ENCODE measurements around the gene UQCR11.

The UQCR11 gene

DNA sequence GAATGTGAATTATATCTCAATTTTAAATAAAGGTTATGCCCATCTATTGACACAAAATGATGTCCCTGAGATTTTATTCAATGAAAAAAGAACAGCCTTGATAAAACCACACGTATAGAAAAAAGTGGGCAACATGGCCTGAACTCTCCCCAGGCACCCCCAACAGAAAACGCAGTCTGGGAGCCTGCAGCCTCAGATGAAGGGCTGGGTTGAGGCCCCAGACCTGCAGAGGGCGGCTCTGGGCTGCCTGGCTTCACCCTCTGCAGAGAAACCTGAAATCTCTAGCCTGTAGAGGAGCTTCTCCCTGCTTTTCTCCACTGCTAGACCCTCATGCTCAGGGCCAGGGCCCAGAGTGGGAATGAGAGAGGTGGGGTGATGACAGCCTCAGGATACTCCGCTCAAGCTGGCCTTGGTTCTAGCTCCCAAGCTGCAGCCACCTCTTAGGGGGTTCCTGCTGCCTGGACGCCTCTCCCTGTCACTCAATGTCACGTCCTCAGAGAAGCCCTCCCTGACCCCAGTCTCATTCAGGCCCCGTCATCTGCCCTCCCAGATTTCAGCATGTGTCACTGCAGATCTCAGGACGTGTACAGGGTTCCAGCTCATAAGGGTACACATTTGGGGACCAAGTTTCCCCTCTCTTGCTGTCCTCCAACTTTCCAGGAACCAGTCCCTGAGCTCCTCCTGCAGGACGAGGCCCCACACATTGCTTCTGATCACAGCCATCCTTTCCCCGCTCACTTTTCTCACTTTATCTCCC is 14.4 kb downstream of the UQCR11 start:
- DNase-seq (ENCODE audit: low read depth in 2 of 2) = no peak

DNA sequence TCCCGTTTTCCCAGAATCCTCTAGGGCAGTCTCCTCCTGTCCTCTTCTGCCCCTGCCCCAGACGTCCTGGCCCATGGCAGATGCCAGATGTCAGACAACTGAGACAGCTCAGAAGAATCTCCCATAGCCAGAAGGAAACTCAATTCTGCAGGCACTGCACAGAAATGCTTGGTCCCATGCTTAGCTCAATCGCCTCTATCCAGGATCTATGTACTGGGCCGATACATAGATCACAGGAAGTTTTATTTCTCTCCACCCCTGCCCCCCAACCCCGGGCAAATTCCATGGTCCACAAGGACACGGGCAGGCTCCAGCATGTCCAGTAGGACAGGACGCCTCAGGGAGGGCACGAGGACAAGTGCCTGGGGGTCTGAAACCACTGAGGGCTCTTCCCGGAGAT is 17.4 kb downstream of the UQCR11 start:
- DNase-seq (ENCODE audit: low read depth in 2 of 2) = no peak

DNA sequence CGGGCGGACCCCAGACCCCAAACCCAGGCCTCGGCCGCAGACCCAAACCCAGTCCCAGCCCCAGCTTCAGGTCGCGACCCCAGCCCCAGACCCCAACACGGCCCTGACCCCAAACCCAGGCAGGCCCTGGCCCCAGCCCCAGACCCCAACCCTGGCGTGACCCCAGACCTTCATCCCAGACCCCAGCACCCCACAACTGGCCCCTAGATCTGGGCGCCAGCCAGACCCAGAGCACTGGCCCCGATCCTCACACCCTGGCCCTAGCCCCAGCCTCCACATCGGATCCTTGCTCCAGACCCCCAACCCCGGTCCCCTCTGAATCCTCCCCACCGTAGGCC is 20.1 kb downstream of the UQCR11 start:
- no peak for DNase-seq (ENCODE audit: low read depth in 2 of 2)

DNA sequence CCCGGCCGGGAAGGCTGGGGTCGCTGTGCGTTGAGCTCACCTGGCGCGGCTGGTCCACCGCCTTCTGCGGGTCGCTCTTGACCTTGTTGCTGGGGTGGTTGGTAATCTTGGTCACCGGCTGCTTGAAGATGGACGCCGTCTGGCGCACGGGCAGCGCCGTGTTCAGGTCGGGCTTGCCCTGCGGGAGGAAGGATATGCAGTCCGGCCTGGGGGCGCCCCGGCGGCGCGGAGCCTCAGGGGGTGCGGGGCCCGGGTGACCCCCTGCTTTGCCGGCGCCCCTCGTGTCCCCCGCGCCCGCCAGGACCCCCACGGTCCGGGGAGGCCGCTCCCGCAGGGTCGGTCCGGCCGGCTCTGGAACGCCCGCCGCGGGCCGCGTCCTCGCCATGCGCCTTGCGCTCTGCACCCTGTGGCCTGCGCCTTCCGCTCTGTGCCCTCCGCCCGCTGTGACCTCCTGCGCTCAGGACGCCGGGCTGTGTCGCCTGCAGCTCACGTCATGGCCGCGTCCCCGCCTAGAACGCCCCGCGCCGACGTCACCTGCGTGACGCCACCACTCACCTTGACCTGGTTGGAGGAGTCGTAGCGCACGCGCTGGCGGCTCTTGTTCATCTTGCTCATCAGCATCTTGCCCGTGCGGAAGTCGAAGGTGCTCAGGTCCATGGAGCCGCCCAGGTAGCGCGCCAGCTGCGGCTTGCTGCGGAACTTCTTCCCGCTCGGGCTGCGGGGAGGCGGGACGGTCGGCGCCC is 20.6 kb downstream of the UQCR11 start:
- DNase-seq (ENCODE audit: low read depth in 2 of 2) = no peak

DNA sequence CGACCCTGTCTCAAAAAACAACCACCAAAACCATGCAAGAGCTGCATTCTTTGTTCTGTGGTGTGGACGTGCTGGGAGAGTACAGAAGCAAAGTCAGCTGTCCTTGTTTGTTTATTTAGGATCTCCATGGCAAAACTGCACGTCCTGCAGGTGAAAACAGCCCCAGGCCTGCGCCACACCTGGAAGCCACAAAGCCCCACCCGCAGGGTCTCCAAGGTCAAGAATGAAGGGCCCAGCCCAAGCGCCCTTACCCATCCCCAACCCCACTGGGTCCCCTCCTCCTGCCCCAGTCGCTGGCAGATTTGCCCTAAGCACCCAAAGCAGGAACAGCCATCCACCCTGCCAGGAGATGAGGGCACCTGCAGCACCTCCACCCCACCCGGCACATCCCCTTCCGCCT is 23.1 kb downstream of the UQCR11 start:
- no peak for DNase-seq (ENCODE audit: low read depth in 2 of 2)

DNA sequence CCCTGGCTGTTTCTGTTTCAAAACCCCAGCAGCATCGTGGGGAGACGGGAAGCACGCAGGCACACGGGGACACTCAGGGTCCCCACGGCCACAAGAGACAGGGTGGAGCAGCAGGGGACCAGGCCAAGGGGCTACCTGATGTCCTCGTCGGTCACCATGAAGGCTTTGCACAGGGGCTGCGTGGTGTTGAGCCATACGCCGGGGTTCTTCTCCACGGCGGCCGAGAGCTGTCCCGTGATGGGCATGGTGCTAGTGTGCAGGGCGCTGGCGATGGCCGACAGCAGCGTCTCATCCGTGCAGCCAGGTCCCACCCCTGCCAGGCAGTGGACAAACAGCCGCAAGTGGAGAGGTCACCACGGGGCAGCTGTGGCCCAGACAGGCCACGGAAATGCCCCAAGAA is 24.3 kb downstream of the UQCR11 start:
- no peak for DNase-seq (ENCODE audit: low read depth in 2 of 2)

DNA sequence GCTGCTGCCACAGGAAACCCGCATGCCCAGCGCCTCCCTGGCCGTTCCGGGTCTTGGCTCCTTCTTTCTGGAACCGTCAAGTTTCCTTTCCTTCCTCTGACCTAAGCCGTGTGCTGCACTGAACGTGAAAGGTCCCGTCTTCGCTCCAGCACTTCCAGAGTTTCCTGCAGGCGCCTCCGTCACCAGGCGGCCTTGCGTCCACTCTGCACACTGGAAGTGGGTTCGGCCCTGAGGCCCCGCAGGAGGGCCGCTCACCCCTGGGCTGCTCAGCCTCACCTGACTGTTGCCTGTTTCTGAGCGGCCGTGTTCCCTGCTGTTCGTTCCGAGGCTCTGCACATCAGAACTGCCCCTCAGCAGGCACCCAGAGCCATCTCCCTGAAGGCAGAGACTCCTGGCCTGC is 24.9 kb downstream of the UQCR11 start:
- no peak for DNase-seq (ENCODE audit: low read depth in 2 of 2)

DNA sequence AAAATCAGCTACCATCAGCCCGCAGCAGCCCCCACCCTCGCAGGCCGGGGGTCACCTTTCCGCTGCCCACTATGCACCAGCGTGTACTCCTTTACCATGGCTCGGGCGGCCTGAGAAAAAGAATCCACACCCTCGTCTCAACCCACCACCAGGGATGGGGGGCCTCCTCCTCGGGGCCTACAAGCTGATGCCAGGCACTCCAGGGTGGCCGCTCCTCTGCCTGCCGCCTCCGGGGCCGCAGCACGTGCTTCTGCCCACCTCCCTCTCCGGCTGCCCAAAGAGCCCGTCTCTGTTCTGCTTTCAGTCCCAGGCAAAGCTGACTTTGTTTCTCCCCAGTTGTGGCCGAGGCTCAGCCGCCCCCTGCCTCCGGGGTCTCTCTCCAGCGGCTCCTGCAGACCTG is 26.0 kb downstream of the UQCR11 start:
- DNase-seq (ENCODE audit: low read depth in 2 of 2) = no peak

DNA sequence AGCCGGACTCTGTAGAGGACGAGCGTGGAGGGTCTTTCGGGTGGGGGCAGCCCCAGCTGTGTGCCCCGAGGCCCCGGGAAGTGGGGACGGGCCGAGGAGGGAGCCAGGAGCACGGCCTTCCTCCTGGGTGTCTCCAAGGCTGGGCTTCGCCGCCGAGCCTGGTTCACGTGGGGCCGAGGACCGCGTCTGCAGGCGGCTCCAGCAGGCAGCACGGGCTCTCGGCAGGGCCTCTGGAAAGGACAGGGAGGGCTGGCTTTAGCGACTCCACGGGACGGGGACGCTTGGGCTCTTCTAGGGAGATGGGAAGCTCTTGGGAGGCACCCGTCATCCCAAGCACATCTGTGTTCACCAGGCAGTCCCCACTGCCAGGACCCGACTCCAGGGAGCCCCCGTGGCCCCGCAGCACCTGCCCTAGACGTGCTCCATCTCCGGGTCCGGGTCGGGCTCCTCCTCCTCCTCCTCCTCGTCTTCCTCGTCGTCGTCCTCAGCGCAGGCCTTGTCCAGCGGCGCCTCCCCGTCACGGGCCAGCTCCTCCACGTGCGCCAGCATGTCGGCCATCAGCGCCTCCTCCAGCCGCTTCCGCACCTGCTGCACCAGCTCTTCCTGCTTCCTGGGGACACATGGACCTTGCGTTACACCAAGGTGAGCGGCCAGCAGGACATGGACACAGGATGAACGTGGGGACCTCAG is 27.2 kb downstream of the UQCR11 start:
- DNase-seq (ENCODE audit: low read depth in 2 of 2) = no peak

DNA sequence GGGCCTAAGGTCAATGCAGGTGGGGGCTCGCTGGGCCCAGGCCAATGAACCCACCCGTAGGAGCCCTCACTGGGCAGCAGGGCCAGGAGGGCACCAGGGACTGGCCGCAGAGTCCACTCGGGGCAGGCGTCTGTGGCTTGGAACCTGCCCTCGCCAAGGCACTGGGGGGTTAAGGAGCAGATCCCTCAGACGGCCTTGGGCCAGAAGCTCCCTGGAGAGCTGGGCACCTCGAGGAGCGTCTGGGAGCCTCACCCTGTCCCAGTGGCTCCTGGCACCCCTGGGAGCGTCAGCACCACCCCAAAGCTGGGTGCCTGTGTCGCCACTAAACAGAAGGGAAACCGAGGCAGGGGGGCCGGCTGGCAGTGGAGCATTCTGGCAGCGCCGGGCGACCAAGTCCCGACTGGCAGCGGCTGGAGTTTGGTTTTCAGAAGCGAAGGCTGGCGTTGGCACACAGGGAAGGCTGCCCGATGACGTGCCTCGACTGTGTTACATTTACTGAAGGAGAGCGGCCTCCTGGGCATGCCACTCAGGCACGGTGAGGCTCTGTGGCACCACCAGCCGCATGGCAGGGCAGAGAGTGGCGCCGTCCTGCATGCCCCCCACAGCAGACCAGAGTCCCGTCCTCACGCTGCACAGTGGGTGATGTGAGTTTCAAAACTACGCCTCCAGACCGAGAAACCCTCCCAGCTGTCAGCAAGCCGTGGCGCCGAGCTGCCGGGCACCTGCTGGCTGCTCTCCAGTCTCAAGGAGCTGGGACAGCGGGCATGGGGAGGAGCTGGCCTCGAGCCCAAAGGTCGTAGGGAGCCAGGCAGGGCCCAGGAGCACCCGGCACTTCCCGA is 28.0 kb downstream of the UQCR11 start:
- DNase-seq (ENCODE audit: low read depth in 2 of 2) = no peak

DNA sequence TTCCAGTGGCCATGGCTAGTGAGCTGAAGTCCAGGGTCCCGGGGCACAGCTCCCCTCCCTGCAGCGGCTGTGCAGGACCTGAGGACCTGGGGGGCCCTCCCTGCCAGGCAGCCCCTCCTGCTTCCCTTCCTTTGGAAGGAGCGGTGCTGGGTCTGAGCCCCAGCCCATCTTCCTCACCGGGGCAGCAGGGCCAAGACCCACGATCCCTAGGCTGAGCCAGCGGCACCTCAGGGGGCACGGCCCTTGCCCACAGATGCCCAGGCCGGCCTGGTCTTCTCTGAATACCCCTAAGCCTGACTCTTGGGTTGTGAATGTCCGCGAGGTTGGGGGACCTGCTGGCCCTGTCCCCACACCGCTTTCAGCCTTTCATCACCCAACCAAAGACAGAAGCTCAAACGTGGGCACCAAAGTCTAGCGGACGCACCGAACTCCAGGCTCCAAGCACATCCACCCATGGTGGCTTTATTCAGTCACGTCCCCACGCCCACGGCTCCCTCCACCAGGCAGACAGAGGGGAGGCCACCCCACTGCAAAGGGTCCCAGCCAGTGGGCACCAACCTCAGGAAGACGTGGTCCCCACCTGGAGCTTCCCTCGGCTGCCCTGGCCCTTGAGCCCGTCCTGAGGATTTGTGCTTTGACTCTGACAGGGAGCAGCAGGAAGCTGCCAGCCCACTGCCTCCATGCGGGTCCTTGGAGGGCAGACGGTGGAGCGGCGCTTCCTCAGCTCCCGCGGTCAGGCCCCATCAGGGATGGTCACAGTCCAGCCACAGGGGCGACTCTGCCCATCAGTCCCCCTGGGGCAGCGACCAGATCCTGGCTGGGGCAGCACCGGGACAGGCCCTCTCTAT is 28.8 kb downstream of the UQCR11 start:
- no peak for DNase-seq (ENCODE audit: low read depth in 2 of 2)

DNA sequence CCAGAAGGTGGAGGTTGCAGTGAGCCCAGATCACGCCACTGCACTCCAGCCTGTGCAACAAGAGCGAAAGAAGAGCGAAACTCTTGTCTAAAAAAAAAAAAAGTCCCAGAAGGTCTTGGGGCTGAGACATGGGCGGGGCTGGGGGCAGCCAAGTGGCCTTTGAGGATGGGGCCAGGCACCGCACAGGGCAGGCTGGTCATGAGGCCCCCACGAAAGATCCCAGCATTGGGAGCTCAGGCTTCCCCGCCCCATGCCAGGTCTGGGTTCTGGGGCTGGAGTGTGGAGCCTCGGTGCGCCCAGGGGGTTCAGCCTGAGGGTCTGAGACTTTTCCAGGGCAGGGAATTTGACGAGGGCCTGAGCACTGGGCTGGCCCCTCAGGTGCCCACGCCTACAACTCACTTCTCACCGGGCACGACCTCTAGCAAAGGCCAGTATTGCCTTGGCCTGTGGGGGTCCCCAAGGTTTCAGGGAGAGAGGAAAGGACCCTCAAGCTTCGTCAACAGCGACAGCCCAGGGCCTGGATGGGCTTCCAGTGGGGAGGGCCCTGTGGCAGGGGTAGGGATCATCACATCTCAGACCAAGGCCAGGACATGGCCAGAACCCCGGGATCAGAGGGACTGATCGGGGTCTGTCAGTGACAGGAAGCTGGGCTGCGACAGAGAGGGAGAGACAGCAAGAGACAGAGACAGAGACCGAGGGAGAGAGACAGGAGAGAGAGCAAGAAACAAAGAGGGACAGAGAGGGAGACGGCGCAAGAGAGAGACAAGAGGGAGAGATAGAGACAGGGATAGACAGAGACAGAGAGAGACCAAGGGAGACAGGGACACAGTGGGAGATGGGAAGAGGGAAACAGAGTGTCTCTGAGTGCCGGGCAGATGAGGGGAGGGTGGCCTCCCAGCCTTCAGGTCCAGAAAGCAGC is 29.7 kb downstream of the UQCR11 start:
- no peak for DNase-seq (ENCODE audit: low read depth in 2 of 2)

DNA sequence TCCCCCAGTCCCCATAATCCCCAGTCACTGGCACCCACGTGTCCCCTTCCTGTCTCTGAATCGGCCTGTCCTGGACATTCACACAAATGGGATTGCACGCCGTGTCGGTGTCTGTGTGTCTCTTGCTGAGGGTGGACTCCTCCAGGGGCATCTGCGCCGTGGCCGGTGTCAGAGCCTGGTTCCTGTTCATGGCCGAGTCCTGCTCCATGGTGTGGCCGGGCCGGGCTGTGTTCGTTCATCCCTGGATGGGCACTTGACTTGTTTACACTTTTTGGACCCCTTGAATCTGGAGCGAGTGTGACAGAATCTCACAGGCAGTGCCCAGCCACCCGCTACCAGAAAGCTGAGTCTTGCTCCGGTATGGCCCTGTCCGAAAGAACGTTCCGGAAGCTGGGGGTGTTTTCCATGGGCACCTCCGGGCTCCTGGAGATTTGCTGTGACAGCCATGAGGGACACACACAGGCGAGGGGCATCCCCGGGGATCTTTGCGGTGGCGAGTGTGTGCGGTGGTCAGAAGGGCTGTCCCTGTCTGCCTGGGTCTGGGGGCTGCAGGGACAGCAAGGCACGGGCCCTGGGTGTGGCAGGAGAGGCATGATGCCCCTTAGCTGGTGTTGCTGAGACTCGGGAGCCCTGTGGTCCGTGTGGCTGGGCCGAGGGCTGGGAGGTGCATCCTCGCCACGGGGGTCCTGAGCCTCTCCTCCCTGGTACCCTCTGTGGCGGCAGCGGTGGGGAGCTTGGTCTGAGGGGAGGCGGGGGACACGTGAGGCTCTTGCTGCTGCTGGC is 30.7 kb downstream of the UQCR11 start:
- DNase-seq (ENCODE audit: low read depth in 2 of 2) = no peak

DNA sequence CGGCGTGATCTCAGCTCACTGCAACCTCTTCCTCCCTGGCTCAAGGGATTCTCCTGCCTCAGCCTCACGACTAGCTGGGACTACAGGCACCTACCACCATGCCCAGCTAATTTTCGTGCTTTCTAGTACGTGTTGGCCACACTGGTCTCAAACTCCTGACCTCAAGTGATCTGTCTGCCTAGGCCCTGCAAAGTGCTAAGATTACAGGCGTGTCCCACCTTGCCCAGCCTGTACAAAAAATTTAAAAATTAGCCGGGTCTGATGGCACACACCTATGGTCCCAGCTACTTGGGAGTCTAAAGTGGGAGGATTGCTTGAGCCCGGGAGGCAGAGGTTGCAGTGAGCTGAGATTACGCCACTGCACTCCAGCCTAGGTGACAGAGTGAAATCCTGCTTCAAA is 32.5 kb downstream of the UQCR11 start:
- no peak for DNase-seq (ENCODE audit: low read depth in 2 of 2)

DNA sequence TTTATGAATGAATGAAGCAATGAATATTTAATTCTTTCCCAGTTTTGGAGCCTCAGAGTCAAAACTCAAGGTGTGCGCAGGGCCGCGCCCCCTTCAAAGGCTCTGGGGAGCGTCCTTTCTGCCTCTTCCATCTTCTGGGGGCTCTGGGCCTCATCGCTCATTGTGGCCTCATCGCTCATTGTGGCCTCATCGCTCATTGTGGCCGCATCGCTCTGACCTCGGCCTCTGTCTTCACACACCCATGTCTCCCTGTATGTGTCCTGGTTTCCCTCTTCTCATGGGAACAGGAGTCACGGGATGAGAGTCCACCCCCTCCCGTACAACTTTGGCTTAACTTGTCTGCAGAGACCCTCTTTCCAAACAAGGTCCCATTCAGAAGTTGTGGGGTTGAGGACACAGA is 33.9 kb downstream of the UQCR11 start:
- no peak for DNase-seq (ENCODE audit: low read depth in 2 of 2)

DNA sequence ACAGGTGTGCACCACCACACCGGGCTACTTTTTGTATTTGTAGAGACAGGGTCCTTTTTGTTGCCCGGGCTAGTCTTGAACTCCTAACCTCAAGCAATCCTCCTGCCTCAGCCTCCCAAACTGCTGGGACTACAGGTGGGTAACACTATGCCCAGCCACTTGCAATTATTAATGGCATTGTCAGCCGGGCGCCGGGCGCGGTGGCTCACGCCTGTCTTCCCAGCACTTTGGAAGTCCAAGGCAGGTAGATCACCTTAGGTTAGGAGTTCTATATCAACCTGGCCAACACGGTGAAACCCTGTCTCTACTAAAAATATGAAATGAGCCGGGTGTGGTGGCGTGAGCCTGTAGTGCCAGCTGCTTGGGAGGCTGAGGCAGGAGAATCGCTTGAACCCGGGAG is 34.4 kb downstream of the UQCR11 start:
- no peak for DNase-seq (ENCODE audit: low read depth in 2 of 2)

DNA sequence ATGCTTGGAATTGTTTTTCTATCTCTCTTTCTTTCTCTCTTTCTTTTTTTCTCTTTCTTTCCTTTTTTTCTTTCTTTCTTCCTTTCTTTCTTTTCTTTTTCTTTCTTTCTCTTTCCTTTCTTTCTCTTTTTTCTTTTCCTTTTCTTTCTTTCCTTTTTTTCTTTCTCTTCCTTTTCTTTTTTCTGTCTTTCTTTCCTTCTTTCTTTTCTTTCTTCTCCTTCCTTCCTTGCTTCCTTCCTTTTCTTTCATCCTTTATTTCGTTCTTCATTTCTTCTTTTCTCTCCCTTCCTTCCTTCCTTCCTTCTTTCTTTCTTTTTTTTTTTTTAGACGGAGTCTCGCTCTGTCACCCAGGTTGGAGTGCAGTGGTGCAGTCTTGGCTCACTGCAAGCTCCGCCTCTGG is 35.3 kb downstream of the UQCR11 start:
- DNase-seq (ENCODE audit: low read depth in 2 of 2) = no peak

DNA sequence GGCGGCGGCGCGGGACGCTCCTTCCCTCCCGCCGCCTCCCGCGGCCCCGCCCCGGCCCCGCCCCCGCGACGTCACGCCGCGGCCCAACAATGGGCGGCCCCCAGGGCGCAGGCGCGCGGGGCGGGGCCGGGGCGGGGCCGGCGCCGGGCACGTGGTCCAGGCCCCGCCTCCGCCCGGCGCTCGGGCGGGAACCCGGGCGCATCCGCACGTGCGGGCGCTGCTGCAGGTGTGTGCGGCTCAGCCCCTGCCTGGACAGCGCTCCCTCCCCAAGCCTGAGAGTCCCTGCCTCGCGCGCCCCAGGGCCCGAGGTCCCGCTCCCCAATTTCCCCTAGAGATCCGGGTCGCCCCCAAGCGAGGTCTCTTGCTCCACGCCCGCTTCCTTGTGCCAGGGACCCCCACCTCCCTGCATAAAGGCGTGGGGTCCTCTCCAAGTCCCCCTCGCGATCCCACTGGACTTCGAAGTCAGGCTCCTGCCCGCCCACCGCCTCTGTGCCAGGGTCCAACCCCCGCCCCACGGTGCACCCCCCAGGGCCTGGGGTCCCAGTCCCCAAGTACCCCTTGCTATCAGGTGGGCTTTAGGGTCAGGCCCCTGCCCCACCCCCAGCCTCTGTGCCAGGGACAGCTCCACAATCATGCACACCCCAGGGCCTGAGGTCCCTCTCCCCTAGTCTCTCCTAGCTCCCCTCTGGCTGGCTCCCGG is 36.8 kb downstream of the UQCR11 start, which contains the start of gene MEX3D:
MEX3D (minus strand) TSS at position 6 of the 700 bp plus-strand sequence. CDS start 267 bp downstream, outside the sequence.
- peak; percentile 66 to 74 for DNase-seq (ENCODE audit: low read depth in 2 of 2)

DNA sequence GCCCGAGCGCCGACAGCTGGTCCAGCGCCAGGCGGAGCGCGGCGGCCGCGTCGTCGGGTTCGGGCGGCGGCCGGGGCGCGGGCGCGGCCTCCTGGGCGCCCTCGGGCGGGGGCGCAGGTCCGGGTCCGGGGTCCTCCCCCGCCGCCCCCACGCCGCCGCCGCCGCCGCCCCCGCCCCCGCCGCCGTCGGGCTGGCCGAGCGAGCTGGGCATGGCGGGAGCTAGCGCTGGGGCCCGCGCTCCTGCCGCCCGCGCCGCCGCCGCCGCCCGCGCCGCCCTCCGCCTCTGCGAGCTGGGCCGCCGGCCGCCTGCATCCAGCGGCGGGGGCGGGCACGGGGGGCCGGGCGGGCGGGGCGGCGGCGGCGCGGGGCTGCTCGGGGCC is 37.4 kb downstream of the UQCR11 start:
- no peak for DNase-seq (ENCODE audit: low read depth in 2 of 2)
